HCT116 (cell line): ENCODE measurements around the gene AGBL1.

Experiments
- SIN3A ChIP-seq: IDR thresholded peaks from 2 replicates; pipeline ENCODE4 v1.6.1; 2012; ENCODE audit warnings: low read depth
- TF ChIP-seq, protein P1 (sequence below): IDR thresholded peaks from 2 replicates; pipeline ENCODE4 v1.6.1; 2012

- TF ChIP-seq SIN3A: no peak
- TF ChIP-seq, protein P1, sequence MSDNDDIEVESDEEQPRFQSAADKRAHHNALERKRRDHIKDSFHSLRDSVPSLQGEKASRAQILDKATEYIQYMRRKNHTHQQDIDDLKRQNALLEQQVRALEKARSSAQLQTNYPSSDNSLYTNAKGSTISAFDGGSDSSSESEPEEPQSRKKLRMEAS: no peak
These were observed 366.0 kb downstream of the AGBL1 start for GRCh38 chr15:86445579-86446252.
